Hypothalamus (tissue), 51 donors: Measurements from ENCODE around the gene E2F8.

Experiments used
- DNase-seq, 51 donors: peaks; one replicate each; lab custom pipeline; 2025; lab: John Stamatoyannopoulos, UW

E2F8 gene

DNA sequence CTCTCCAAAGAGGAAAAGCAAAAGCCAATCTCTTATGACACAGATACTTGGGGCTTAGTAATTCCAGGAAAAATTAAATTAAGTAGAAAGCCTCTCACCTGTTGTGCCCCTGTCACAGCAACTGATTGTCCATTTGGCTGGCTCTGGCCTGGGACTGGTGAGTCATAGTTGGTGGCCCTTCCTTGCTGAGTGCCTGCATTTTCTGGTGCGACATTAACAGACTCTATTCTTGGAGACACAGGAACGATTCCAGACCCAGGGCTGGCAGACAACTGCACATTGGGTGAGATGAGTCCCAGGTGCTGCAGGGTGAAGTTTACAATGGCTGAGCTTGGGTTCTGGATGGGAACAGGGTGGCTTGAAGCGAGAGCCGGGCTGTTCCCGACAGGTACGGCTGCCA is 15.6 kb downstream of the E2F8 start:
- DNase-seq, result no peak

- peak in 16 of 51 donors; percentile 3 to 43 (median 6) for DNase-seq
These were observed 19.6 kb downstream of the E2F8 start for GRCh38 chr11:19220903-19221724.

- peak in 22 of 51 donors; percentile 5 to 54 (median 28) for DNase-seq
These were observed 21.8 kb downstream of the E2F8 start for GRCh38 chr11:19218786-19219460.

DNA sequence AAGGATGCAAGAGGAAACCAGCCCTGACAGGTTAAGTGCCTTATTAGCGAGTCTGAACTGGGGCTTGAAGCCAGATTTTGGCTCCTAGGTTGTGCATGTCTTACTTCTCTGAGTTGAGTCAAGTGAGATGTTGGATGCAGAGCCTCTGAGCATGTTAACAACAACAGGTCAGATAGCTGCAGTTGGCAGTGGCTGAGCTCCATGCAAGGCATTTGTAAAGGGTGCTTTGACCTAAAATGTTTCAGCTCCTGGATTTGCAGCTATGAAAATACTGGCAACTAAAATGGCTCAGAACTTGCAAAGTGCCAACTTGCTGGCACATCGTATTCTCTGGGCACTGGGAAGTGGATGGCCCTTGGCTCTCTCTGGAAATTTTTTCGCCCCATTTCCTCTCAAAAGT is 22.5 kb downstream of the E2F8 start:
- peak in 15 of 51 donors; percentile 5 to 45 (median 19) for DNase-seq

GRCh38 chr11:19216709-19217374 is 23.9 kb downstream of the E2F8 start:
- no peak for DNase-seq

- no peak for DNase-seq
These were observed 24.7 kb downstream of the E2F8 start for GRCh38 chr11:19216021-19216420.

DNA sequence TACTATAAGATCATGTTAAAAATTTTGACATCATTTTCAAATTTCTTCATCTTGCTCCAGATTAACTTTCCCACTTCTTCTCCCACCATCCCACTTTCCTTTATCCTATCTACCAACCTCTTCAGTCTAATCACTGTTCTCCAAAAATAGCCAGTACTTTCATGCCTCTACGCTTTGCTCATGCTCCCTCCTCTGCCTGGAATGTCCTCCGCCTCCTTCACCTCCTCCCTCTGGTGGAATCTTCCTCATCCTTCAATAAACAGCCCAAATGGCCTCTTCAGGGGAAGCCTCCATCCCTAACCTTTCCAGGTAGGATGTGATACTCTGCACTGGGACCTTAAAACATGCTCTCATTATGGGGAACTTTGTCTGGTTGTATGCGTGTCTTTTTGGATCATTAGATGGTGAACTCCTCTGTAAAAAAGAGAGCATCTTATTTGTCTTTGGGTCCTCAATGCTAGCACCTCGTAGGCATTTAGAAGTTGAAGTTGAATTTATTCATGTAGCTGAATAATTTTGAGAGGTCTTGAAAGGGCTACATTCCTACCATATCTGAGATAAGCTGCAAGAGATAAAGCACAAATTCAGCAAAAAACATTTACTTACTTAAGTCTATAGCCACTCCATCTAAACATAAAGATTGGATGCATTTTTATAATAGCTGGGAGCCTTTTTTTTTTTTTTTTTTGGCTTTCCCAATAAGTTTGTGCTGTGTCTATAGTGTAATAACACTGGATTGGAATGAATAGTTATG is 31.0 kb downstream of the E2F8 start:
- no peak for DNase-seq

- no peak for DNase-seq
These were observed 31.7 kb downstream of the E2F8 start for GRCh38 chr11:19208959-19209546.

DNA sequence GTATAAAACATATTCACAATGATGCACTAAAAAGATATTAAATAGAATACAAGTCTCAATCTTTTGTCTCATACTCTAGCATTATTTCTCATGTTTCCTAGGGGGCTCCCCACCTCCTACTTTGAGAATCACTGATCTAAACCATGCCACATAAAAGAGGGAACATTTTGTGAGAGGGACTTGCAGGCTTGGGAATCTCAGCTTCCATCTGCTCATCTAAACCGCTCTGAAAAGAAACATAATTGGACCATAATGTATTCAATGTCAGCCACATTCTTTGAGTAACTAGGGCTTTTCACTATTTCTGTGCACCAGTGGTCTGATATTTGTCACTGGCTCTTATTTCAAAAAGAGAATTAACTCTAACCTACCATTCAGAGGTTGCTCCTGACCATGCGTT is 32.6 kb downstream of the E2F8 start:
- no peak for DNase-seq

DNA sequence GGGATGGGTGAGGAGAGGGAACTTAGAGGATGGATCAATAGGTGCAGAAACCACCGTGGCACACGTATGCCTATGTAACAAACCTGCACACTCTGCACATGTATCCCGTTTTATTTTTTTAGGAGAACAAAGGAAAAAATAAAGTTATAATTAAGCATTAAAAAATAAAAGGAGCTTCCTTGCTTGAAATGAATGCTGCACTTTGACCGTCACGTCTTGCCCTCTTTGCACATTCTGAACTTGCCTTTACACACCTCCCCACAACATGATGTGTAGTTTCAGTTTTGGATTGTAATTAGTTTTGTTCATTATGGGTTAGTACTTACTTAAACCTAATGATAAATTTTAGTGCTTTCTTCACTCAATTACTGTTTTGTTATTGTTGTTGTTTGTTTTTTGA is 35.9 kb downstream of the E2F8 start:
- no peak for DNase-seq

- no peak for DNase-seq
These were observed 38.8 kb downstream of the E2F8 start, which contains the start of gene CSRP3 for GRCh38 chr11:19201737-19202605. TSS of gene CSRP3 (minus strand) at chr11:19201983. CDS start at chr11:19192448, 9,535 bp downstream.

GRCh38 chr11:19200410-19201201 is 40.1 kb downstream of the E2F8 start:
- DNase-seq, result no peak

DNA sequence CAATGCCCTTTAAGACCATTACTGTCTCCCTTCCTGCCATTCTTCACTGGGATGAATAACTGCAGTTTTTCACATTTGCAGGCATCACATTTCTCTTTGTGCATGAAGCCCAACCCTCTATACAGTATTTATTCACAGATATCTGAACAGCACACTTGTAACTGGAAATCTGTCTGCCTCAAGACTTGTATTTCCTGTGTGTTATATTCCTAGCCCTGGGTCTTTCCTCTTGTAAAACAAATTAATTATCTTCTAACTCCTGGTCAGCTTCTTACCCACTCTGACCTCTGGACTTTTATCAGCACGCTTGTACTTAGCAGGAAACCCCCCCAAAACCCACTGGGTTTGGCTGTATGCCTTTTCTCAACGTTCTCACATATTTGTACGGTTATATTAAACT is 41.0 kb downstream of the E2F8 start:
- no peak for DNase-seq

GRCh38 chr11:19199048-19199447 is 41.7 kb downstream of the E2F8 start:
- DNase-seq, result no peak

DNA sequence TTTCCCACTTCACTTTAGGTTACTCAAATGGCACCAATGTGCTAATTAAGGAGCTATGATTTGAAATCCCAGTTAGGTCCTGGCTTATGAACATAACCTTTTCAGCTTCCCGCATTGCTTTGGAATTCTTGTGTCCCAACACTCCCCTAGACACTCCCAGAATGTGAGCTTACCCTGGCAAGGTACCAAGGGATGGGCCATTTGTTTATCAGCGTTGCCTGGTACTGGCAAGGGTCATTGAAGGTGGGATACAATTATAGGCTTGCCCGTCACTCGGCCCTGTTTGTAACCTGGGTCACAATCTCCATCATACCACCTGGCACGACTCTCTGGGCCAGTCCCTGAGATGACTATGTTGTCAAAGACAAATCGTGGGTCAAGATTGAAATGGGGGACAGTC is 44.3 kb downstream of the E2F8 start:
- no peak for DNase-seq

DNA sequence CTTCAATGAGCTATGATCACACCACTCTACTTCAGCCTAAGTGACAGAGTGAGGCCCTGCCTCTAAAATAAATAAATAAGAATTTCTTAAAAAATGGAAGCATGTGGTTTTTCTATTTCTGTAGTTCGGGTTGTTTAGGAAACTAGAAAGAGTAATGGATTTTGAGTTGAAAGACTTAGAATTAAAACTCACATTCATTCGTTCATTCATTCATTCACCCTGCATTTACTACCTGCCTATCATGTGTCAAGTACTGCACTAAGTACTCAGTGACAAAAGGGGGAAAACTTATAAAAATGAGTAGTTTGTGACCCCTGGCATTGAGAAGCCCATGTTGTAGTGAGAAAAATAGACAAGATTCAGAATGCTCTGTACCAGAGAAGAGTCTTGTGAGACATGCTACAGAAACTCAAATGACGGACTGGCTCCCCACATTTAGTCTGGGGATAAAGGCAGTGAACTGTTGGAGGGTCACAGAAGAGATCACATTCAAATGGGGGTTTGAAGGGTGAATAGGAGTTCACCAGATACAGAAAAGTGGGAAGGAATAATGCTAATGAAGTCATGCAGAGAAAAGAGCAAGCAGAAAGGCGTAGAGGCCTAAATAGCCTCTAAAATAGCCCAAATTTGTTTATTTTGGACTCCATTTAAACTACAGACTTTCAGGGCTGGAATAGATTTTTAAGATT is 46.0 kb downstream of the E2F8 start:
- DNase-seq, result no peak

- no peak for DNase-seq
These were observed 46.8 kb downstream of the E2F8 start for GRCh38 chr11:19193916-19194315.
